Measurements from ENCODE around the gene NEFH.

The NEFH gene

GRCh38 chr22:29456211-29456671 is 23.8 kb upstream of the NEFH start:
- Histone ChIP-seq H4K20me1 (ENCODE audit: insufficient read depth, low read length) (no peaks in the 10 kb centered on the region), H3K9me3 (ENCODE audit: insufficient read depth, low read length) (no peaks in the 10 kb centered on the region), H3K4me1 (ENCODE audit: low read length) (peaks cover 3% of the 10 kb centered on the region; the same call in 1 of the 2 replicates), H3K9ac (ENCODE audit: low read length) (no peak overlapping the region), H3K4me3 (ENCODE audit: low read length) (no peak overlapping the region), H3K27ac (ENCODE audit: low read length) (no peak overlapping the region), H3K36me3 (replicated peaks; ENCODE audit: low read depth, low read length) (no peaks in the 10 kb centered on the region), H3K4me2 (ENCODE audit: low read length) (no peak overlapping the region), H3K27me3 (ENCODE audit: low read depth, low read length) (no peaks in the 10 kb centered on the region; the same call in 1 of the 2 replicates), H3K79me2 (ENCODE audit: low read length) (no peaks in the 10 kb centered on the region), H2AFZ (ENCODE audit: low read depth, low read length) (no peak overlapping the region)
- TF ChIP-seq, protein P1, sequence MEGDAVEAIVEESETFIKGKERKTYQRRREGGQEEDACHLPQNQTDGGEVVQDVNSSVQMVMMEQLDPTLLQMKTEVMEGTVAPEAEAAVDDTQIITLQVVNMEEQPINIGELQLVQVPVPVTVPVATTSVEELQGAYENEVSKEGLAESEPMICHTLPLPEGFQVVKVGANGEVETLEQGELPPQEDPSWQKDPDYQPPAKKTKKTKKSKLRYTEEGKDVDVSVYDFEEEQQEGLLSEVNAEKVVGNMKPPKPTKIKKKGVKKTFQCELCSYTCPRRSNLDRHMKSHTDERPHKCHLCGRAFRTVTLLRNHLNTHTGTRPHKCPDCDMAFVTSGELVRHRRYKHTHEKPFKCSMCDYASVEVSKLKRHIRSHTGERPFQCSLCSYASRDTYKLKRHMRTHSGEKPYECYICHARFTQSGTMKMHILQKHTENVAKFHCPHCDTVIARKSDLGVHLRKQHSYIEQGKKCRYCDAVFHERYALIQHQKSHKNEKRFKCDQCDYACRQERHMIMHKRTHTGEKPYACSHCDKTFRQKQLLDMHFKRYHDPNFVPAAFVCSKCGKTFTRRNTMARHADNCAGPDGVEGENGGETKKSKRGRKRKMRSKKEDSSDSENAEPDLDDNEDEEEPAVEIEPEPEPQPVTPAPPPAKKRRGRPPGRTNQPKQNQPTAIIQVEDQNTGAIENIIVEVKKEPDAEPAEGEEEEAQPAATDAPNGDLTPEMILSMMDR (IDR thresholded peaks at IDR 0.05; ENCODE audit: low read depth, low read length): no peak
- no peak for TF ChIP-seq EZH2phosphoT487 (IDR thresholded peaks at IDR 0.05; ENCODE audit: low read depth)

- H3K4me2 ChIP-seq (ENCODE audit: low read length): peak overlapping the region; percentile 54
These were observed 22.3 kb upstream of the NEFH start for GRCh38 chr22:29457730-29458129.

GRCh38 chr22:29458551-29458950 is 21.5 kb upstream of the NEFH start:
- no peak for TF ChIP-seq EZH2phosphoT487 (IDR thresholded peaks at IDR 0.05; ENCODE audit: low read depth)
- TF ChIP-seq, protein P1 (IDR thresholded peaks at IDR 0.05; ENCODE audit: low read depth, low read length): no peak
- H3K4me3 ChIP-seq (ENCODE audit: low read length): no peak overlapping the region
- H3K9me3 ChIP-seq (ENCODE audit: insufficient read depth, low read length): no peaks in the 10 kb centered on the region
- H3K9ac ChIP-seq (ENCODE audit: low read length): no peak overlapping the region
- peaks cover 3% of the 10 kb centered on the region; the same call in 1 of the 2 replicates for H3K4me1 ChIP-seq (ENCODE audit: low read length)
- no peak overlapping the region for H2AFZ ChIP-seq (ENCODE audit: low read depth, low read length)
- H3K27ac ChIP-seq (ENCODE audit: low read length): no peak overlapping the region
- H4K20me1 ChIP-seq (ENCODE audit: insufficient read depth, low read length): no peaks in the 10 kb centered on the region
- H3K36me3 ChIP-seq (replicated peaks; ENCODE audit: low read depth, low read length): no peaks in the 10 kb centered on the region
- no peaks in the 10 kb centered on the region for H3K79me2 ChIP-seq (ENCODE audit: low read length)
- no peak overlapping the region for H3K4me2 ChIP-seq (ENCODE audit: low read length)
- H3K27me3 ChIP-seq (ENCODE audit: low read depth, low read length): no peaks in the 10 kb centered on the region; the same call in 1 of the 2 replicates

More at GRCh38 chr22:29457730-29458129, 22.3 kb upstream of the NEFH start:
- no peaks in the 10 kb centered on the region for H3K36me3 ChIP-seq (replicated peaks; ENCODE audit: low read depth, low read length)
- peak overlapping the region; percentile 82 for H2AFZ ChIP-seq (ENCODE audit: low read depth, low read length)
- no peaks in the 10 kb centered on the region for H4K20me1 ChIP-seq (ENCODE audit: insufficient read depth, low read length)
- no peak overlapping the region for H3K9ac ChIP-seq (ENCODE audit: low read length)
- no peak overlapping the region for H3K27ac ChIP-seq (ENCODE audit: low read length)
- no peaks in the 10 kb centered on the region for H3K9me3 ChIP-seq (ENCODE audit: insufficient read depth, low read length)
- H3K27me3 ChIP-seq (ENCODE audit: low read depth, low read length): no peaks in the 10 kb centered on the region; the same call in 1 of the 2 replicates
- no peaks in the 10 kb centered on the region for H3K79me2 ChIP-seq (ENCODE audit: low read length)
- TF ChIP-seq, protein P1 (IDR thresholded peaks at IDR 0.05; ENCODE audit: low read depth, low read length): no peak
- TF ChIP-seq EZH2phosphoT487 (IDR thresholded peaks at IDR 0.05; ENCODE audit: low read depth): no peak
- H3K4me3 ChIP-seq (ENCODE audit: low read length): no peak overlapping the region
- peaks cover 3% of the 10 kb centered on the region; the same call in 1 of the 2 replicates for H3K4me1 ChIP-seq (ENCODE audit: low read length)

DNA sequence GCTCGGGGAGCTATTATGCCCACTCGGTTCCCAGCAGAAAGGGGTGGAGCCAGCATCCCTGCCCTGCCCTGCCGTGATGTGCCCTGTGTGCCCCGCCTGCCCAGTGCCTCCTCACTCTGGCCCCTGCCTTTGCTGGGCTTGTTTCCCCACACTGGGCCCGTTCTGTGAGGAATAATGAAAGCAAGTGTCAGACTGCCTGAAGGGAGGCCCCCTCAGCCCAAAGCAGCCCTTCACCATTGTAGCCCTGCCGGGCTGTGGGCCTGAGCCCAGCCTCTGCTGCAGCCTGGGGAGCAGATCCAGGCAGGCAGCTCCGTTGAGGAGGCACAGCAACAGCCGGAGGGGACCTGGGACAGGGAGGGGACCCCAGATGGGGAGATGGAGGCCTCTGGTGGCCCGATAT is 20.2 kb upstream of the NEFH start:
- Histone ChIP-seq H3K4me1 (ENCODE audit: low read length) (peaks cover 3% of the 10 kb centered on the region; the same call in 1 of the 2 replicates), H4K20me1 (ENCODE audit: insufficient read depth, low read length) (no peaks in the 10 kb centered on the region), H3K4me3 (ENCODE audit: low read length) (no peak overlapping the region), H3K79me2 (ENCODE audit: low read length) (no peaks in the 10 kb centered on the region), H3K4me2 (ENCODE audit: low read length) (no peak overlapping the region), H3K27me3 (ENCODE audit: low read depth, low read length) (no peaks in the 10 kb centered on the region), H3K9me3 (ENCODE audit: insufficient read depth, low read length) (no peaks in the 10 kb centered on the region), H2AFZ (ENCODE audit: low read depth, low read length) (no peak overlapping the region), H3K27ac (ENCODE audit: low read length) (no peak overlapping the region), H3K9ac (ENCODE audit: low read length) (no peak overlapping the region), H3K36me3 (replicated peaks; ENCODE audit: low read depth, low read length) (no peaks in the 10 kb centered on the region)
- TF ChIP-seq, protein P1 (IDR thresholded peaks at IDR 0.05; ENCODE audit: low read depth, low read length): no peak
- TF ChIP-seq EZH2phosphoT487 (IDR thresholded peaks at IDR 0.05; ENCODE audit: low read depth): no peak
